GM12878 (cell line): ENCODE measurements around the gene HTR4. TPM values are rescaled to one million over a fixed set of nuclear protein-coding genes. Genes with fewer than 3 reads are reported as not detected.

Experiments used
- ATAC-seq: fragments of 200-7000 bp; cut with Tn5 transposase; 3 replicates; pipeline ENCODE4 v1.9.1; 2020; ENCODE audit warnings: mild to moderate bottlenecking, moderate library complexity
- BruUV-seq: library from RNA; stranded (reverse); fragments of 400-500 nt; replicated peaks from 2 replicates; lab custom pipeline; 2021; lab: Mats Ljungman, UMichigan
- CTCF ChIA-PET: fragments of 300-600 bp; sonication (Branson Sonifier 250); formaldehyde crosslinking; extraction: SDS; loops from one replicate; lab custom pipeline; 2021; ENCODE audit warnings: inconsistent platforms; lab: Yijun Ruan, JAX
- POLR2A ChIA-PET: fragments of 350-600 bp; formaldehyde crosslinking; extraction: SDS; loops from one replicate; lab custom pipeline; 2021; ENCODE audit warnings: inconsistent platforms; lab: Charles Lee
- RAD21 ChIA-PET: fragments of 300-600 bp; sonication (Branson Sonifier 250); formaldehyde crosslinking; loops from one replicate; lab custom pipeline; 2023; ENCODE audit warnings: antibody characterized with exemption; ENCODE audit not compliant: unreplicated experiment; lab: Charles Lee
- SMC1A ChIA-PET: fragments of 300-600 bp; sonication (Branson Sonifier 250); formaldehyde crosslinking; loops from one replicate; lab custom pipeline; 2023; ENCODE audit not compliant: unreplicated experiment, uncharacterized antibody; lab: Charles Lee
- DNase-seq: peaks from one replicate; pipeline ENCODE4 v3.0.0-alpha.2; 2011; ENCODE audit warnings: low read depth, low spot score
- FAIRE-seq: peaks from 3 replicates; lab custom pipeline; 2011; peaks lifted over from hg19 to GRCh38; lab: Jason Lieb, UNC
- H2AFZ ChIP-seq: 2 replicates; pipeline ENCODE4 v1.6.0; 2011; ENCODE audit warnings: low read depth, low read length, control low read depth; ENCODE audit not compliant: control insufficient read depth
- H3K27ac ChIP-seq: 2 replicates; pipeline ENCODE4 v1.5.1; 2011; ENCODE audit warnings: control low read depth; ENCODE audit not compliant: control insufficient read depth, insufficient read depth
- H3K27me3 ChIP-seq, 2 experiments: replicated peaks in 1 of 2; 2 replicates each; pipeline versions ENCODE4 v1.6.0 to v1.6.1; 2011; ENCODE audit warnings: low read length in 1 of 2; ENCODE audit not compliant: control insufficient read depth in 2 of 2, insufficient read depth in 2 of 2
- H3K36me3 ChIP-seq, 2 experiments: 2 replicates each; pipeline ENCODE4 v1.5.1; 2011; ENCODE audit warnings: low read length in 1 of 2; ENCODE audit not compliant: control insufficient read depth in 2 of 2, insufficient read depth in 2 of 2
- H3K4me1 ChIP-seq: 2 replicates; pipeline ENCODE4 v1.6.1; 2011; ENCODE audit warnings: mild to moderate bottlenecking, low read length, moderate library complexity, mixed read lengths; ENCODE audit not compliant: control insufficient read depth, insufficient read depth
- H3K4me2 ChIP-seq: 2 replicates; pipeline ENCODE4 v1.6.0; 2011; ENCODE audit warnings: control low read depth; ENCODE audit not compliant: control insufficient read depth, insufficient read depth
- H3K4me3 ChIP-seq: fragments of 200-600 bp; sonication (generic); 2 replicates; pipeline ENCODE4 v1.5.1; 2016
- H3K79me2 ChIP-seq: 2 replicates; pipeline ENCODE4 v1.6.0; 2011; ENCODE audit warnings: low read length; ENCODE audit not compliant: control insufficient read depth, insufficient read depth
- H3K9ac ChIP-seq: 2 replicates; pipeline ENCODE4 v1.8.0; 2011; ENCODE audit warnings: low read length, control low read depth, mixed read lengths; ENCODE audit not compliant: control insufficient read depth, insufficient read depth
- H3K9me3 ChIP-seq: replicated peaks from 3 replicates; pipeline ENCODE4 v1.5.1; 2011; ENCODE audit warnings: mild to moderate bottlenecking, low read length; ENCODE audit not compliant: control insufficient read depth, insufficient read depth
- H4K20me1 ChIP-seq: 2 replicates; pipeline ENCODE4 v1.6.0; 2011; ENCODE audit not compliant: control insufficient read depth, insufficient read depth
- CBX3 ChIP-seq: fragments of 200-600 bp; sonication (generic); IDR thresholded peaks from 2 replicates; pipeline ENCODE4 v1.6.1; 2016; ENCODE audit warnings: low read depth, borderline replicate concordance
- CHD4 ChIP-seq: fragments of 200-600 bp; sonication (generic); IDR thresholded peaks from 2 replicates; pipeline ENCODE4 v1.6.1; 2016; ENCODE audit warnings: mild to moderate bottlenecking
- FOXK2 ChIP-seq: fragments of 450-650 bp; IDR thresholded peaks from 2 replicates; pipeline ENCODE4 v1.6.1; 2017; ENCODE audit warnings: mild to moderate bottlenecking, moderate library complexity
- HDAC2 ChIP-seq: fragments of 200-600 bp; sonication (generic); IDR thresholded peaks from 2 replicates; pipeline ENCODE4 v1.6.1; 2017
- MXI1 ChIP-seq: fragments of 150-350 bp; IDR thresholded peaks from 2 replicates; pipeline ENCODE4 v1.6.1; 2011; ENCODE audit warnings: low read depth, mild to moderate bottlenecking, inconsistent platforms, low read length, improper control_type of control experiment
- NR2F1 ChIP-seq: fragments of 450-650 bp; conservative IDR thresholded peaks from 2 replicates; pipeline ENCODE4 v1.6.1; 2017; ENCODE audit warnings: mild to moderate bottlenecking
- POLR2AphosphoS5 ChIP-seq: IDR thresholded peaks from 2 replicates; pipeline ENCODE4 v1.6.1; 2011; ENCODE audit warnings: mild to moderate bottlenecking, low read length, inconsistent platforms
- RAD51 ChIP-seq: fragments of 450-650 bp; IDR thresholded peaks from 2 replicates; pipeline ENCODE4 v1.6.1; 2016; ENCODE audit warnings: moderate library complexity, mild to moderate bottlenecking, inconsistent platforms
- RELB ChIP-seq: fragments of 450-650 bp; IDR thresholded peaks from 2 replicates; pipeline ENCODE4 v1.6.1; 2017; ENCODE audit warnings: low read depth, mild to moderate bottlenecking, moderate library complexity
- RUNX3 ChIP-seq: IDR thresholded peaks from 2 replicates; pipeline ENCODE4 v1.6.1; 2012; ENCODE audit warnings: low read length, inconsistent platforms
- SKIL ChIP-seq: fragments of 450-650 bp; IDR thresholded peaks from 2 replicates; pipeline ENCODE4 v1.6.1; 2017; ENCODE audit warnings: mild to moderate bottlenecking, low read depth, inconsistent platforms; ENCODE audit not compliant: poor library complexity, severe bottlenecking
- SP1 ChIP-seq: IDR thresholded peaks from one replicate; pipeline ENCODE4 v1.6.1; 2011; ENCODE audit warnings: low read depth, low read length
- ZSCAN29 ChIP-seq: fragments of 450-650 bp; IDR thresholded peaks from 2 replicates; pipeline ENCODE4 v1.6.1; 2017; ENCODE audit warnings: mild to moderate bottlenecking, moderate library complexity
- WGBS: methylation state at CpG from one replicate; pipeline ENCODE4 v1.1.6; 2016; ENCODE audit warnings: low lambda C conversion rate; ENCODE audit not compliant: insufficient replicate concordance, insufficient coverage; ENCODE audit errors: missing lambda C conversion rate; 5-methylcytosine and 5-hydroxymethylcytosine counted together
- in situ Hi-C: fragments of 300-500 bp; cut with MboI; formaldehyde crosslinking; loops from 9 replicates; pipeline ENCODE4 v1.14.3; 2018; ENCODE audit warnings: mixed read lengths
- intact Hi-C: fragments of 100-400 bp; cut with micrococcal nuclease; formaldehyde crosslinking; loops from one replicate; pipeline ENCODE4 v1.14.2; 2022; ENCODE audit not compliant: unreplicated experiment
- polyA plus RNA-seq, 11 experiments: library from polyadenylated mRNA; depleted of rRNA in 4 of 11; unstranded in 6 of 11; stranded (reverse) in 5 of 11; fragments of >200 nt; fragmentation: Nextera tagmentation in 4 of 11; fragmentation: Illumina TruSeq in 1 of 11; extraction: Ambion mirVana in 4 of 11; extraction: Trizol in 1 of 11; gene quantifications; 1 replicate in 1 of 11; 2 replicates in 10 of 11; pipeline versions ENCODE4 v1.2.1 to v1.2.3, GENCODE V29; 2011 to 2016; ENCODE audit warnings: inconsistent platforms in 2 of 11, missing spikeins in 2 of 11, low read depth in 1 of 11
- total RNA-seq, 4 experiments: library from RNA; depleted of rRNA in 3 of 4; stranded (reverse); fragments of >200 nt in 3 of 4; fragmentation: Illumina TruSeq in 1 of 4; extraction: Trizol in 1 of 4; gene quantifications; 2 replicates each; pipeline versions ENCODE4 v1.2.1 to v1.2.3, GENCODE V29; 2013 to 2021
- TF ChIP-seq, protein P1 (sequence below): IDR thresholded peaks from 2 replicates; pipeline ENCODE4 v1.6.1; 2012; ENCODE audit warnings: low read length, inconsistent platforms

HTR4 gene
- total and polyA plus RNA-seq, 10 of the 15 experiments (the other 5 are each of a cell fraction or from before 2014, with no cell fraction given): not detected

GRCh38 chr5:148681157-148682057, 27.1 kb upstream of the HTR4 start:
- H3K36me3 ChIP-seq: no peaks in the 10 kb centered on the region
- H3K9me3 ChIP-seq: no peaks in the 10 kb centered on the region
- H3K27ac ChIP-seq: no peak overlapping the region
- H3K4me3 ChIP-seq: no peak overlapping the region
- FAIRE-seq (no peak), ATAC-seq (no peak), DNase-seq (no peak)
- in situ Hi-C loops: no loop called here
- SMC1A ChIA-PET: no interaction called here
- no peaks in the 10 kb centered on the region for H3K4me1 ChIP-seq
- H3K4me2 ChIP-seq: no peak overlapping the region
- CTCF ChIA-PET: interaction anchor here (1.0 kb wide), 1 partner anchor 51 kb away, joined by 3 read pairs; no protein-coding TSS in a partner anchor
- no peak overlapping the region for H3K9ac ChIP-seq
- no peaks in the 10 kb centered on the region; a peak in 1 of 4 replicates for H3K27me3 ChIP-seq
- POLR2A ChIA-PET: no interaction called here
- no peaks in the 10 kb centered on the region for H3K79me2 ChIP-seq
- intact Hi-C loops: no loop called here
- H4K20me1 ChIP-seq: no peaks in the 10 kb centered on the region
- no peak overlapping the region for H2AFZ ChIP-seq
- TF ChIP-seq CBX3 (no peak), ZSCAN29 (no peak), RUNX3 (no peak), POLR2AphosphoS5 (no peak), SKIL (no peak), SP1 (no peak), RAD51 (no peak), MXI1 (no peak), CHD4 (no peak), NR2F1 (no peak), HDAC2 (no peak), RELB (no peak), FOXK2 (no peak)
- TF ChIP-seq, protein P1, sequence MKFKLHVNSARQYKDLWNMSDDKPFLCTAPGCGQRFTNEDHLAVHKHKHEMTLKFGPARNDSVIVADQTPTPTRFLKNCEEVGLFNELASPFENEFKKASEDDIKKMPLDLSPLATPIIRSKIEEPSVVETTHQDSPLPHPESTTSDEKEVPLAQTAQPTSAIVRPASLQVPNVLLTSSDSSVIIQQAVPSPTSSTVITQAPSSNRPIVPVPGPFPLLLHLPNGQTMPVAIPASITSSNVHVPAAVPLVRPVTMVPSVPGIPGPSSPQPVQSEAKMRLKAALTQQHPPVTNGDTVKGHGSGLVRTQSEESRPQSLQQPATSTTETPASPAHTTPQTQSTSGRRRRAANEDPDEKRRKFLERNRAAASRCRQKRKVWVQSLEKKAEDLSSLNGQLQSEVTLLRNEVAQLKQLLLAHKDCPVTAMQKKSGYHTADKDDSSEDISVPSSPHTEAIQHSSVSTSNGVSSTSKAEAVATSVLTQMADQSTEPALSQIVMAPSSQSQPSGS: no peak
- RAD21 ChIA-PET: no interaction called here
- WGBS: 20% methylated on average over 6 of the region's 6 CpGs
- no TSS peak for BruUV-seq
